Osteocyte (in vitro differentiated cells): ENCODE measurements around the gene TMEM123. TPM values are rescaled to one million over a fixed set of nuclear protein-coding genes. Genes with fewer than 3 reads are reported as not detected.
A peak's percentile ranks its signal among the peaks of the same experiment; 100 is the strongest.

Experiments
- DNase-seq: peaks from one replicate; pipeline ENCODE4 v3.0.0; 2021; ENCODE audit warnings: mixed read lengths; ENCODE audit not compliant: unreplicated experiment; ENCODE audit errors: extremely low spot score
- H3K27ac Mint-ChIP-seq: one replicate; pipeline ENCODE4 v1.8.0; 2021; ENCODE audit warnings: mild to moderate bottlenecking, mixed read lengths; ENCODE audit not compliant: unreplicated experiment
- H3K27me3 Mint-ChIP-seq: one replicate; pipeline ENCODE4 v1.8.0; 2021; ENCODE audit warnings: mixed read lengths; ENCODE audit not compliant: unreplicated experiment
- H3K36me3 Mint-ChIP-seq: one replicate; pipeline ENCODE4 v1.8.0; 2021; ENCODE audit warnings: mixed read lengths; ENCODE audit not compliant: unreplicated experiment
- H3K4me1 Mint-ChIP-seq: one replicate; pipeline ENCODE4 v1.8.0; 2021; ENCODE audit warnings: mixed read lengths; ENCODE audit not compliant: unreplicated experiment
- H3K4me3 Mint-ChIP-seq: one replicate; pipeline ENCODE4 v1.8.0; 2021; ENCODE audit warnings: mild to moderate bottlenecking, moderate library complexity, mixed read lengths; ENCODE audit not compliant: unreplicated experiment
- H3K9me3 Mint-ChIP-seq: one replicate; pipeline ENCODE4 v1.8.0; 2021; ENCODE audit warnings: mixed read lengths; ENCODE audit not compliant: unreplicated experiment
- CTCF ChIP-seq: fragments of 200-600 bp; sonication (generic); IDR thresholded peaks from 2 replicates; pipeline ENCODE4 v1.5.0; 2021; ENCODE audit warnings: antibody characterized with exemption, mild to moderate bottlenecking, moderate library complexity
- total RNA-seq: library from RNA; stranded (reverse); gene quantifications from 2 replicates; pipeline ENCODE4 v1.2.1, GENCODE V29; 2021

TMEM123 gene
- total RNA-seq, 1 donor from 2014 or later, result 250 TPM

GRCh38 chr11:102393272-102393730 is 59.3 kb downstream of the TMEM123 start:
- no peaks in the 10 kb centered on the region for H3K27me3 Mint-ChIP-seq
- H3K9me3 Mint-ChIP-seq, result no peaks in the 10 kb centered on the region
- no peak for DNase-seq
- peaks cover 34% of the 10 kb centered on the region for H3K36me3 Mint-ChIP-seq
- no peak for TF ChIP-seq CTCF
- no peak overlapping the region for H3K27ac Mint-ChIP-seq
- no peak overlapping the region for H3K4me3 Mint-ChIP-seq
- peaks cover 16% of the 10 kb centered on the region for H3K4me1 Mint-ChIP-seq

- DNase-seq, result no peak
- no peak overlapping the region for H3K4me3 Mint-ChIP-seq
- no peak overlapping the region for H3K27ac Mint-ChIP-seq
These were observed 60.9 kb downstream of the TMEM123 start for GRCh38 chr11:102391549-102392237.

GRCh38 chr11:102390667-102391465 is 61.7 kb downstream of the TMEM123 start:
- Mint-ChIP-seq H3K4me1 (peaks cover 11% of the 10 kb centered on the region), H3K36me3 (peaks cover 37% of the 10 kb centered on the region), H3K27me3 (no peaks in the 10 kb centered on the region), H3K4me3 (no peak overlapping the region), H3K27ac (peak overlapping the region; percentile 70), H3K9me3 (no peaks in the 10 kb centered on the region)
- no peak for DNase-seq
- TF ChIP-seq CTCF, result peak; percentile 82

More at GRCh38 chr11:102391549-102392237, 60.9 kb downstream of the TMEM123 start:
- TF ChIP-seq CTCF, result no peak
- Mint-ChIP-seq H3K9me3 (no peaks in the 10 kb centered on the region), H3K4me1 (peaks cover 9% of the 10 kb centered on the region), H3K27me3 (no peaks in the 10 kb centered on the region), H3K36me3 (peaks cover 40% of the 10 kb centered on the region)

GRCh38 chr11:102389253-102389652 is 63.3 kb downstream of the TMEM123 start:
- Mint-ChIP-seq H3K4me3 (no peak overlapping the region), H3K4me1 (peaks cover 17% of the 10 kb centered on the region), H3K27ac (peak overlapping the region; percentile 11), H3K9me3 (no peaks in the 10 kb centered on the region), H3K36me3 (peaks cover 40% of the 10 kb centered on the region), H3K27me3 (no peaks in the 10 kb centered on the region)
- no peak for TF ChIP-seq CTCF
- no peak for DNase-seq
